ENCODE measurements around the gene TUB. TPM values are rescaled to one million over a fixed set of nuclear protein-coding genes. Genes with fewer than 3 reads are reported as not detected.

Gene TUB
- total and polyA plus RNA-seq, 2 donors (not counting 1 experiment from before 2014, with no cell fraction given), result 9.6 to 10.4 TPM

- Histone ChIP-seq H3K4me3 (replicated peaks in 1 of 4; ENCODE audit: control extremely low read depth in 1 of 4, insufficient read depth in 1 of 4, low read depth in 3 of 4, low read length in 4 of 4) (no peak overlapping the region), H4K20me1 (ENCODE audit: control insufficient read depth, extremely low read depth, insufficient read depth, low read length) (no peaks in the 10 kb centered on the region), H3K36me3 (ENCODE audit: control insufficient read depth, insufficient read depth, low read length) (peaks cover 1% of the 10 kb centered on the region), H3K4me1 (ENCODE audit: control insufficient read depth, extremely low read depth, insufficient read depth, low read length) (peaks cover 6% of the 10 kb centered on the region), H3K9me3 (ENCODE audit: control insufficient read depth, insufficient read depth, low read depth, low read length) (no peaks in the 10 kb centered on the region), H3K79me2 (ENCODE audit: control insufficient read depth, insufficient read depth, low read length) (no peaks in the 10 kb centered on the region), H3K27me3 (ENCODE audit: control insufficient read depth, insufficient read depth, low read length) (no peaks in the 10 kb centered on the region), H3K9ac (ENCODE audit: insufficient read depth, low read length) (no peak overlapping the region), H3K27ac (ENCODE audit: insufficient read depth, low read length) (no peak overlapping the region), H3K4me2 (ENCODE audit: extremely low read depth, insufficient read depth, low read length) (no peak overlapping the region), H2AFZ (ENCODE audit: low read length) (no peak overlapping the region)
- DNase-seq (ENCODE audit: low read depth in 2 of 2), result no peak
- TF ChIP-seq EZH2 (IDR thresholded peaks at IDR 0.05; ENCODE audit: low read length, missing control alignments), result no peak
- TF ChIP-seq, protein P1, sequence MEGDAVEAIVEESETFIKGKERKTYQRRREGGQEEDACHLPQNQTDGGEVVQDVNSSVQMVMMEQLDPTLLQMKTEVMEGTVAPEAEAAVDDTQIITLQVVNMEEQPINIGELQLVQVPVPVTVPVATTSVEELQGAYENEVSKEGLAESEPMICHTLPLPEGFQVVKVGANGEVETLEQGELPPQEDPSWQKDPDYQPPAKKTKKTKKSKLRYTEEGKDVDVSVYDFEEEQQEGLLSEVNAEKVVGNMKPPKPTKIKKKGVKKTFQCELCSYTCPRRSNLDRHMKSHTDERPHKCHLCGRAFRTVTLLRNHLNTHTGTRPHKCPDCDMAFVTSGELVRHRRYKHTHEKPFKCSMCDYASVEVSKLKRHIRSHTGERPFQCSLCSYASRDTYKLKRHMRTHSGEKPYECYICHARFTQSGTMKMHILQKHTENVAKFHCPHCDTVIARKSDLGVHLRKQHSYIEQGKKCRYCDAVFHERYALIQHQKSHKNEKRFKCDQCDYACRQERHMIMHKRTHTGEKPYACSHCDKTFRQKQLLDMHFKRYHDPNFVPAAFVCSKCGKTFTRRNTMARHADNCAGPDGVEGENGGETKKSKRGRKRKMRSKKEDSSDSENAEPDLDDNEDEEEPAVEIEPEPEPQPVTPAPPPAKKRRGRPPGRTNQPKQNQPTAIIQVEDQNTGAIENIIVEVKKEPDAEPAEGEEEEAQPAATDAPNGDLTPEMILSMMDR (conservative IDR thresholded peaks at IDR 0.05 in 1 of 2, IDR thresholded peaks at IDR 0.05 in 1 of 2; ENCODE audit: low read depth in 1 of 2, low read length in 2 of 2), result no peak
Measured at GRCh38 chr11:8101421-8101820, 20.4 kb downstream of the TUB start.

GRCh38 chr11:8102296-8102915 lies 21.4 kb downstream of the TUB start:
- H3K4me1 ChIP-seq (ENCODE audit: control insufficient read depth, extremely low read depth, insufficient read depth, low read length), result peaks cover 6% of the 10 kb centered on the region
- H3K4me2 ChIP-seq (ENCODE audit: extremely low read depth, insufficient read depth, low read length), result no peak overlapping the region
- no peak overlapping the region for H2AFZ ChIP-seq (ENCODE audit: low read length)
- H3K9ac ChIP-seq (ENCODE audit: insufficient read depth, low read length), result no peak overlapping the region
- no peak overlapping the region for H3K4me3 ChIP-seq (replicated peaks in 1 of 4; ENCODE audit: control extremely low read depth in 1 of 4, insufficient read depth in 1 of 4, low read depth in 3 of 4, low read length in 4 of 4)
- TF ChIP-seq, protein P1 (conservative IDR thresholded peaks at IDR 0.05 in 1 of 2, IDR thresholded peaks at IDR 0.05 in 1 of 2; ENCODE audit: low read depth in 1 of 2, low read length in 2 of 2), result no peak
- TF ChIP-seq EZH2 (IDR thresholded peaks at IDR 0.05; ENCODE audit: low read length, missing control alignments), result no peak
- H3K36me3 ChIP-seq (ENCODE audit: control insufficient read depth, insufficient read depth, low read length), result peaks cover 1% of the 10 kb centered on the region
- no peaks in the 10 kb centered on the region for H3K9me3 ChIP-seq (ENCODE audit: control insufficient read depth, insufficient read depth, low read depth, low read length)
- no peaks in the 10 kb centered on the region for H3K79me2 ChIP-seq (ENCODE audit: control insufficient read depth, insufficient read depth, low read length)
- H3K27ac ChIP-seq (ENCODE audit: insufficient read depth, low read length), result no peak overlapping the region
- H4K20me1 ChIP-seq (ENCODE audit: control insufficient read depth, extremely low read depth, insufficient read depth, low read length), result no peaks in the 10 kb centered on the region
- no peak for DNase-seq (ENCODE audit: low read depth in 2 of 2)
- no peaks in the 10 kb centered on the region for H3K27me3 ChIP-seq (ENCODE audit: control insufficient read depth, insufficient read depth, low read length)

- DNase-seq (ENCODE audit: low read depth in 2 of 2), result no peak
- H3K9ac ChIP-seq (ENCODE audit: insufficient read depth, low read length), result no peak overlapping the region
- H3K4me3 ChIP-seq (replicated peaks in 1 of 4; ENCODE audit: control extremely low read depth in 1 of 4, insufficient read depth in 1 of 4, low read depth in 3 of 4, low read length in 4 of 4), result no peak overlapping the region
- no peaks in the 10 kb centered on the region for H3K79me2 ChIP-seq (ENCODE audit: control insufficient read depth, insufficient read depth, low read length)
- H3K4me2 ChIP-seq (ENCODE audit: extremely low read depth, insufficient read depth, low read length), result no peak overlapping the region
- TF ChIP-seq EZH2 (IDR thresholded peaks at IDR 0.05; ENCODE audit: low read length, missing control alignments), result no peak
- TF ChIP-seq, protein P1 (conservative IDR thresholded peaks at IDR 0.05 in 1 of 2, IDR thresholded peaks at IDR 0.05 in 1 of 2; ENCODE audit: low read depth in 1 of 2, low read length in 2 of 2), result no peak
- H3K9me3 ChIP-seq (ENCODE audit: control insufficient read depth, insufficient read depth, low read depth, low read length), result no peaks in the 10 kb centered on the region
- H2AFZ ChIP-seq (ENCODE audit: low read length), result no peak overlapping the region
- no peaks in the 10 kb centered on the region for H4K20me1 ChIP-seq (ENCODE audit: control insufficient read depth, extremely low read depth, insufficient read depth, low read length)
- H3K4me1 ChIP-seq (ENCODE audit: control insufficient read depth, extremely low read depth, insufficient read depth, low read length), result peaks cover 4% of the 10 kb centered on the region
- no peak overlapping the region for H3K27ac ChIP-seq (ENCODE audit: insufficient read depth, low read length)
- H3K36me3 ChIP-seq (ENCODE audit: control insufficient read depth, insufficient read depth, low read length), result peaks cover 1% of the 10 kb centered on the region
- H3K27me3 ChIP-seq (ENCODE audit: control insufficient read depth, insufficient read depth, low read length), result no peaks in the 10 kb centered on the region
Measured at GRCh38 chr11:8102965-8103364, 22.0 kb downstream of the TUB start.

Data from fibroblast of lung (primary cell).